ENCODE results near the gene KDSR.

Gene KDSR

DNA sequence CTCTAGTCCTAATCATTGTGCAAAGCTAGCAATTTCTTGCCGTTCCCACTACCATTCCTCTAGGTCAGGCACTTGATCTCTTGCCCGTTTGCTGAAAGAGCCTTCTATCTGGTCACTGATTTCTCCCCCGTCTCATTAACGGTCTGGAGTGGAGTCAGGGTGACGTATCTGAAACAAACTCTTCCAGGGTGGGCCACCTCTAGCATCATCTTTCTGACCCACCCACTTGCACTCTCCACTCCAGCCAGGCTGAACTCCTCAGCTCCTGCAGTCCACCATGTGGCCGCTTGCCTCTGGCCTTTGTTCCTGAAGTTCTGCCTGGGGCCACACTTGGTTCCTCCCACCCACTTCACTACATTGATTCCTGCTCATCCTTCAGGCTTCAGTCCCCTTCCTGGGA is 60.8 kb downstream of the KDSR start:
- H3F3A ChIP-seq (ENCODE audit: insufficient read depth, low read length) = no peaks in the 10 kb centered on the region
- no peaks in the 10 kb centered on the region for H3K27me3 ChIP-seq (ENCODE audit: insufficient read depth, low read length)
- no peaks in the 10 kb centered on the region for H3K9me2 ChIP-seq (ENCODE audit: low read depth, low read length)
- peak overlapping the region; percentile 62 for H3K4me2 ChIP-seq (ENCODE audit: low read length)
- H3K79me2 ChIP-seq (ENCODE audit: insufficient read depth, low read length) = peaks cover 100% of the 10 kb centered on the region
- H3K27ac ChIP-seq (ENCODE audit: low read depth, low read length, poor library complexity, severe bottlenecking) = peak overlapping the region; percentile 15
- H3K4me1 ChIP-seq (ENCODE audit: insufficient read depth, low read length, severe bottlenecking) = peaks cover 100% of the 10 kb centered on the region
- TF ChIP-seq CTCF (IDR thresholded peaks at IDR 0.05; ENCODE audit: low read length) = no peak
- TF ChIP-seq EZH2 (IDR thresholded peaks at IDR 0.05; ENCODE audit: borderline replicate concordance, low read length) = no peak
- peaks cover 97% of the 10 kb centered on the region for H3K36me3 ChIP-seq (ENCODE audit: insufficient read depth, low read length)
- no peaks in the 10 kb centered on the region for H4K20me1 ChIP-seq (ENCODE audit: insufficient read depth, low read length)
- H3K4me3 ChIP-seq (ENCODE audit: low read depth, low read length, poor library complexity, severe bottlenecking) = peak overlapping the region; percentile 46
- no peaks in the 10 kb centered on the region for H3K9me3 ChIP-seq (ENCODE audit: low read length)
- peak overlapping the region; percentile 37; the same call in 1 of the 2 replicates for H3K9ac ChIP-seq (ENCODE audit: low read length)
- no peak overlapping the region for H2AFZ ChIP-seq (ENCODE audit: low read length)

DNA sequence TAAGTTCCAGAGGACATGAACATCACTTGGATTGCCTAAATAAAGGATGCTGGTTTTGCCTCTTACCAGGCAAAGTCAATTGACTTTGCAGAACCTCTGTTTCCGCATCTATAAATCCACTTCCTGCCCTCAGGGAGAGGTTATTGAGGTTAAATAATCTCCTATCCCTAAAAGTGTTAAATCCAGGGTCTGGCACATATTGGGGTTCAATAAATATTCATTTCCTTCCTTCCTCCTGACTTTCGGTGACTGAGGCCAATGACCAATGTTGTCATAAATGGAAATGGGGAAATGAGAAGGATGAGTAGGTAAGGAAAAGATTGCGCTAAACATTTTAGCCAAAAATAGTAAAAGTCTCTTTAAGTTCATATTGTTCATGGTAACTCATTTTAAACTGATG is 63.5 kb downstream of the KDSR start:
- H3K4me1 ChIP-seq (ENCODE audit: insufficient read depth, low read length, severe bottlenecking) = peaks cover 99% of the 10 kb centered on the region
- no peaks in the 10 kb centered on the region for H4K20me1 ChIP-seq (ENCODE audit: insufficient read depth, low read length)
- H3F3A ChIP-seq (ENCODE audit: insufficient read depth, low read length) = no peaks in the 10 kb centered on the region
- no peaks in the 10 kb centered on the region for H3K9me3 ChIP-seq (ENCODE audit: low read length)
- TF ChIP-seq EZH2 (IDR thresholded peaks at IDR 0.05; ENCODE audit: borderline replicate concordance, low read length) = no peak
- TF ChIP-seq CTCF (IDR thresholded peaks at IDR 0.05; ENCODE audit: low read length) = no peak
- no peak overlapping the region for H3K9ac ChIP-seq (ENCODE audit: low read length)
- H3K36me3 ChIP-seq (ENCODE audit: insufficient read depth, low read length) = peaks cover 99% of the 10 kb centered on the region
- H3K4me3 ChIP-seq (ENCODE audit: low read depth, low read length, poor library complexity, severe bottlenecking) = peak overlapping the region; percentile 7
- peak overlapping the region; percentile 46; the same call in 1 of the 2 replicates for H3K4me2 ChIP-seq (ENCODE audit: low read length)
- peak overlapping the region; percentile 9 for H3K27ac ChIP-seq (ENCODE audit: low read depth, low read length, poor library complexity, severe bottlenecking)
- H3K79me2 ChIP-seq (ENCODE audit: insufficient read depth, low read length) = peaks cover 100% of the 10 kb centered on the region
- H3K9me2 ChIP-seq (ENCODE audit: low read depth, low read length) = no peaks in the 10 kb centered on the region
- H2AFZ ChIP-seq (ENCODE audit: low read length) = no peak overlapping the region
- no peaks in the 10 kb centered on the region for H3K27me3 ChIP-seq (ENCODE audit: insufficient read depth, low read length)

DNA sequence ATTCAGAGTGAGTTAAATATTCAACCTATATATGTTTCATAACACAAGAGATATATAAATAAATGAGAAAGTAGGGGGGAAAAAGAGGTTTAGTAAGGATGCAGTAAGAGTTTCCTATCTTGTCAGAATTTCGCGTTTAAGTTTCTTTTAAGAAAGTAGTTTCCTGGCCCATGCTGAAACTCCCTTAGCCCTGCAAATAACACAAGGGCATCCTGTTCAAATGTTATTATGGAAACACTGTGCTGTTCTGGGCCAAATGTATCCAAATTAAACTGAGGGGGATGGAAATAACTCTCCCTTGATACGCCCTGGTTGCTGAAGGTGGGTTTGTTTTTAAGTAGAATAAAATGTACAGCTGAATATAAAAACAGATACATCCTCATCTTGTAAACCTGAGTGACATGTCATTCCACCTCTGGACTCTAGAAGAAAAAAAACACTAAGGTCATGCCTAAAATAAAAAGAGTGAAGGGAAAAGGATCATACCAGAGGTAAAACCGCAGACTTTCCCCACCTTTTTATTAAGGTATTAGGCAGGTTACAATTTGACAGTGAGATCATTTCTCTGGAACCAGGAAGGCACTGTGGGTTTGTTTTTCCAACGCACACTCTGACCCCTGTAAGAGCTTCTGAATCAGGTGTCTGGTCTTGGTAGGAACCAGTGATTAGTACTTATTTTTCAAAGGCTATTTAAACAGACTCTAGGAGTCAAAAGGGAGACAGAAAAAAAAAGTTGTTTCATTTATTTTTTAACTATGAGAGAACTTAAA is 64.2 kb downstream of the KDSR start:
- no peak overlapping the region for H3K9ac ChIP-seq (ENCODE audit: low read length)
- H3K79me2 ChIP-seq (ENCODE audit: insufficient read depth, low read length) = peaks cover 100% of the 10 kb centered on the region
- H3K9me3 ChIP-seq (ENCODE audit: low read length) = no peaks in the 10 kb centered on the region
- peak overlapping the region; percentile 7 for H3K4me3 ChIP-seq (ENCODE audit: low read depth, low read length, poor library complexity, severe bottlenecking)
- no peak for TF ChIP-seq EZH2 (IDR thresholded peaks at IDR 0.05; ENCODE audit: borderline replicate concordance, low read length)
- TF ChIP-seq CTCF (IDR thresholded peaks at IDR 0.05; ENCODE audit: low read length) = no peak
- H2AFZ ChIP-seq (ENCODE audit: low read length) = no peak overlapping the region
- H3K9me2 ChIP-seq (ENCODE audit: low read depth, low read length) = no peaks in the 10 kb centered on the region
- H3K4me1 ChIP-seq (ENCODE audit: insufficient read depth, low read length, severe bottlenecking) = peaks cover 99% of the 10 kb centered on the region
- H4K20me1 ChIP-seq (ENCODE audit: insufficient read depth, low read length) = no peaks in the 10 kb centered on the region
- H3K27me3 ChIP-seq (ENCODE audit: insufficient read depth, low read length) = no peaks in the 10 kb centered on the region
- peaks cover 99% of the 10 kb centered on the region for H3K36me3 ChIP-seq (ENCODE audit: insufficient read depth, low read length)
- H3K4me2 ChIP-seq (ENCODE audit: low read length) = peak overlapping the region; percentile 46; the same call in 1 of the 2 replicates
- H3K27ac ChIP-seq (ENCODE audit: low read depth, low read length, poor library complexity, severe bottlenecking) = peak overlapping the region; percentile 9
- H3F3A ChIP-seq (ENCODE audit: insufficient read depth, low read length) = no peaks in the 10 kb centered on the region

All from OCI-LY1 (cell line).